ENCODE results near the gene CRELD2.

Gene CRELD2

DNA sequence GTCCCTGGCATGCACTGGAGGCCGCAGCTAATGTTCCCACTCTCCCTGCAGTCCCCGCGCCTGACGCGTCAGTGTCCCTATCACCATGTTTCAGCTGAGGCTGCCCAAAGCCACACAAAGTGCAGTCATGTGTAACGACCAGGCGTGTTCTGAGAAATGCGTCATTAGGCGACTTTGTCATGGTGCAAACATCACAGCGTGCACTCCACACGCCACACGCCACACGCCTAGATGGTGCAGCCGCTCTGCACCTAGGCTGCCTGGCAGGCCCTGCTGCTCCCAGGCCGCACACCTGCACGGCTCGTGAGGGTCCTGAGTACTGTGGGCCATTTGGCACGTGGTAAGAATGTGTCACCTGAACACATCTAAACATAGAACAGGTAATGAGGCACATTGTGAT, 2.4 kb downstream of the CRELD2 start:
- H3K27ac ChIP-seq (ENCODE audit: low read depth, low read length) = no peak overlapping the region
- H3K27me3 ChIP-seq (ENCODE audit: control insufficient read depth in 5 of 5, insufficient read depth in 4 of 5, low read length in 5 of 5) = no peaks in the 10 kb centered on the region
- H3K4me1 ChIP-seq (ENCODE audit: control insufficient read depth in 5 of 5, insufficient read depth in 5 of 5, low read length in 5 of 5) = peaks cover 0 to 25% (median 23%) of the 10 kb centered on the region in 5 donors
- H3K9ac ChIP-seq (ENCODE audit: low read length in 5 of 5) = no peak overlapping the region
- H3K4me3 ChIP-seq (ENCODE audit: low read depth in 1 of 5, low read length in 5 of 5) = no peak overlapping the region
- no peaks in the 10 kb centered on the region for H3K9me3 ChIP-seq (ENCODE audit: control insufficient read depth in 5 of 5, low read length in 5 of 5)
- H3K36me3 ChIP-seq (ENCODE audit: control insufficient read depth in 5 of 5, insufficient read depth in 5 of 5, low read length in 5 of 5) = peaks cover 0 to 45% (median 26%) of the 10 kb centered on the region in 5 donors

DNA sequence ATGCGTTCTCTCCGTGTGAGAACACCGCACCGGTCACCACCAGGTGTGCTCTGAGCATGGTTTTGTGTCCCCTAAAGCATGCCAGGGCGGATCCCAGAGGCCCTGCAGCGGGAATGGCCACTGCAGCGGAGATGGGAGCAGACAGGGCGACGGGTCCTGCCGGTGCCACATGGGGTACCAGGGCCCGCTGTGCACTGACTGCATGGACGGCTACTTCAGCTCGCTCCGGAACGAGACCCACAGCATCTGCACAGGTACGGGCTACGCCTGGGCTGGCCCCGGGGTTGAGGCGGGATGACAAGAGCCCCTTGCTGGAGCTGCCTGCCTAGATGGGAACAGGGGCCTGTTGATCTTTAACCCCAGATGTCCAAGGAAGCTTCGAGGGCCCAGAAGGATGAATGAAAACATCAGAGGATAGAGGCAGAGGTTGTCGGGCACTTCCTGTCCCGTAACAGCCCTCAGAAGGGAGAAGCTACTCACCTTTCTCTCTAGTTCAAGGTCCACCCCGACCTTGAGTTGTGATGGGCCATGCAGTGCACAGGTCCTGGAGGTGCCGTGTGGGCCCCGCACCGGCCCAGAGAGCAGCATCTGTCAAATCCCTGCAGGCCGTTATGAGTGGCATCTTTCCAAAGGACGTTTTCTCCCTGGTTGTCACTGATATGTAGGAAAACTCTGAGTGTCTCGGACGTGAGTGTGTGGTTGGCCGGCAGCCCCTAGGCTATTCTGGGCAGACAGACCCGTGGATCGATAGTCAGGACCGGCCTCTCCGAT, 3.3 kb downstream of the CRELD2 start:
- peaks cover 0 to 48% (median 29%) of the 10 kb centered on the region in 5 donors for H3K36me3 ChIP-seq (ENCODE audit: control insufficient read depth in 5 of 5, insufficient read depth in 5 of 5, low read length in 5 of 5)
- H3K9me3 ChIP-seq (ENCODE audit: control insufficient read depth in 5 of 5, low read length in 5 of 5) = no peaks in the 10 kb centered on the region
- peaks cover 0 to 25% (median 23%) of the 10 kb centered on the region in 5 donors for H3K4me1 ChIP-seq (ENCODE audit: control insufficient read depth in 5 of 5, insufficient read depth in 5 of 5, low read length in 5 of 5)
- no peaks in the 10 kb centered on the region for H3K27me3 ChIP-seq (ENCODE audit: control insufficient read depth in 5 of 5, insufficient read depth in 4 of 5, low read length in 5 of 5)
- H3K9ac ChIP-seq (ENCODE audit: low read length in 5 of 5) = no peak overlapping the region
- no peak overlapping the region for H3K4me3 ChIP-seq (ENCODE audit: low read depth in 1 of 5, low read length in 5 of 5)
- no peak overlapping the region for H3K27ac ChIP-seq (ENCODE audit: low read depth, low read length)

DNA sequence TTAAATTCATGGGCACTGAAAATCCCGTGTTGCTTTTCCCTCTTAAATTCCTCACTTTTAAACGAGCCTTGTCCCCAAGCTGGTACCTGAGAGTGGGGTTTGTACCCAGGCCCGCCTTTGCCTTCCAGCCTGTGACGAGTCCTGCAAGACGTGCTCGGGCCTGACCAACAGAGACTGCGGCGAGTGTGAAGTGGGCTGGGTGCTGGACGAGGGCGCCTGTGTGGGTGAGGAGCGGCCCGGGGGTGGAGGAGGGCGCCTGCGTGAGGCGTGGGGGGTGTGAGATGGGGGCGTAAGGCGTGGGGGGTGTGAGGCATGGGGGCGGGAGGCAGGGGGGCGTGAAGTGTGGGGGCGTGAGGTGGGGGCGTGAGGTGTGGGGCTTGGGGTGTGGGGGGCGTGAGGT, 4.0 kb downstream of the CRELD2 start:
- H3K4me1 ChIP-seq (ENCODE audit: control insufficient read depth in 5 of 5, insufficient read depth in 5 of 5, low read length in 5 of 5) = peaks cover 0 to 18% (median 15%) of the 10 kb centered on the region in 5 donors
- H3K9ac ChIP-seq (ENCODE audit: low read length in 5 of 5) = no peak overlapping the region
- no peak overlapping the region for H3K27ac ChIP-seq (ENCODE audit: low read depth, low read length)
- no peaks in the 10 kb centered on the region for H3K9me3 ChIP-seq (ENCODE audit: control insufficient read depth in 5 of 5, low read length in 5 of 5)
- no peak overlapping the region for H3K4me3 ChIP-seq (ENCODE audit: low read depth in 1 of 5, low read length in 5 of 5)
- no peaks in the 10 kb centered on the region for H3K27me3 ChIP-seq (ENCODE audit: control insufficient read depth in 5 of 5, insufficient read depth in 4 of 5, low read length in 5 of 5)
- peaks cover 0 to 48% (median 29%) of the 10 kb centered on the region in 5 donors for H3K36me3 ChIP-seq (ENCODE audit: control insufficient read depth in 5 of 5, insufficient read depth in 5 of 5, low read length in 5 of 5)

DNA sequence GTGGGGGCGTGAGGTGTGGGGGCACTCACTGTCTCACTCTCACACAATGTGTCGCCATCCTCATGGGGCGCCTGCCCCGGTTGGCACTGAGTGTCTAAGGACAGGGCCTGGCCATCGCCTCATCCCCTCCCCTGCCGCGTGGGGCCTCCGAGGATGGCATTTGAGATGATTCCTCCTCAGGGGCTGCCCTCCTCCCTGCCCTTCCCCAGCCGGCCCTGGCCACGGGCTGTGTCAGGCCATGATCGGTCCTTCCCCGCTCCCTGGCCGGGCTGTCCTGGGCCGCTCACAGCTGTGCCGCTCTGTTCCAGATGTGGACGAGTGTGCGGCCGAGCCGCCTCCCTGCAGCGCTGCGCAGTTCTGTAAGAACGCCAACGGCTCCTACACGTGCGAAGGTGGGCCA, 4.5 kb downstream of the CRELD2 start:
- peaks cover 0 to 48% (median 29%) of the 10 kb centered on the region in 5 donors for H3K36me3 ChIP-seq (ENCODE audit: control insufficient read depth in 5 of 5, insufficient read depth in 5 of 5, low read length in 5 of 5)
- H3K4me3 ChIP-seq (ENCODE audit: low read depth in 1 of 5, low read length in 5 of 5) = no peak overlapping the region
- H3K9me3 ChIP-seq (ENCODE audit: control insufficient read depth in 5 of 5, low read length in 5 of 5) = no peaks in the 10 kb centered on the region
- no peak overlapping the region for H3K9ac ChIP-seq (ENCODE audit: low read length in 5 of 5)
- no peaks in the 10 kb centered on the region for H3K27me3 ChIP-seq (ENCODE audit: control insufficient read depth in 5 of 5, insufficient read depth in 4 of 5, low read length in 5 of 5)
- no peak overlapping the region for H3K27ac ChIP-seq (ENCODE audit: low read depth, low read length)
- H3K4me1 ChIP-seq (ENCODE audit: control insufficient read depth in 5 of 5, insufficient read depth in 5 of 5, low read length in 5 of 5) = peaks cover 0 to 14% (median 11%) of the 10 kb centered on the region in 5 donors

DNA sequence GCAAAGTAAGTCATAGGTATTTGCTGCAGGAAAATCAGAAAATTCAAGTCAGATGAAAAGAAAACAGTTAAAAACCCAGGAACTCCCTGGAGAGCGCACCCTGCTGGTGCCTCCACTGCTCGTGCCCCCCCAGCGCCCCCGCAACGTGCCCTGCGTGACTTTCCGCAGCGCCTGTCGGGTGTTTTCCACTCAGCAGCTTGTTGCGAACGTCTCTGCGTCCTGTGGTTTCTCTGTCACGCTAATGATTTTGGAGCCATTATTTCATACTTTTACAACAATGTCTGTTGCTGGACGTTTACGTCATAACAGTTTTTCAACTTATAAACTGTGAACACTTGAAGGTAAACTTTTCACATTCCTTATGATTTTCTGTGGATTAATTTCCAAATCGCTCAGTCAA, 5.0 kb downstream of the CRELD2 start:
- no peak overlapping the region for H3K4me3 ChIP-seq (ENCODE audit: low read depth in 1 of 5, low read length in 5 of 5)
- H3K4me1 ChIP-seq (ENCODE audit: control insufficient read depth in 5 of 5, insufficient read depth in 5 of 5, low read length in 5 of 5) = peaks cover 0 to 12% (median 11%) of the 10 kb centered on the region in 5 donors
- no peaks in the 10 kb centered on the region for H3K27me3 ChIP-seq (ENCODE audit: control insufficient read depth in 5 of 5, insufficient read depth in 4 of 5, low read length in 5 of 5)
- no peak overlapping the region for H3K27ac ChIP-seq (ENCODE audit: low read depth, low read length)
- peaks cover 0 to 48% (median 29%) of the 10 kb centered on the region in 5 donors for H3K36me3 ChIP-seq (ENCODE audit: control insufficient read depth in 5 of 5, insufficient read depth in 5 of 5, low read length in 5 of 5)
- no peak overlapping the region for H3K9ac ChIP-seq (ENCODE audit: low read length in 5 of 5)
- H3K9me3 ChIP-seq (ENCODE audit: control insufficient read depth in 5 of 5, low read length in 5 of 5) = no peaks in the 10 kb centered on the region

DNA sequence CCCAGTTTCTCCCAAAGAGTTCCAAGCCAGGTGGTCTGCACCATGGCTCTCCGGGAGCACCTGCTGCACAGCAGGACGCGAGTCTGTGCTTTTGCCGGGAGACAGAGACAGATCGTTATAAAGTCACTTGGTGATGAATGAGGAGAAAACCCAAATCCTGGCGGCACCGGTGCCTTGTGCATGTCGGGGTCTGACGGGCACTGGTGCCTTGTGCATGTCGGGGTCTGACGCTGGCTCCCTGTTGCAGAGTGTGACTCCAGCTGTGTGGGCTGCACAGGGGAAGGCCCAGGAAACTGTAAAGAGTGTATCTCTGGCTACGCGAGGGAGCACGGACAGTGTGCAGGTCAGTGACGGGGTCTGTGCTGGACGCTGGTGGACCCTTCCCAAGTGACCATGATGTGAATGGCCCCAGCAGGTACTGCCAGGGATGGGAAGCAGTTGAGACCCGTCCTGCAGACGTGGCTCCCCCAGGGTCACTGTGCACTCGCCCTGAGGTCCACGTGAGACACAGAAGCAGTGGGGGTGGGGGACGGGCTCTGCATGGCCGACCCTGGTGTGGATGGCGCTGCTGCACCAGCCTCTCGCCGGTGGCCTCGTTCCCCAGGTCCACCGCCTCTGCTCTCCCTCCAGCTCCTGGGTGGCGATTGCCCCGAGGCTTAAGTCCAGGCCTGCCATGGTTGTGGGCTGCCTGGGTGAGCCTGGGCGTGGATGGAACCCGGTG, 5.8 kb downstream of the CRELD2 start:
- Histone ChIP-seq H3K36me3 (ENCODE audit: control insufficient read depth in 5 of 5, insufficient read depth in 5 of 5, low read length in 5 of 5) (peaks cover 0 to 48% (median 29%) of the 10 kb centered on the region in 5 donors), H3K27ac (ENCODE audit: low read depth, low read length) (no peak overlapping the region), H3K4me1 (ENCODE audit: control insufficient read depth in 5 of 5, insufficient read depth in 5 of 5, low read length in 5 of 5) (peaks cover 0 to 7% (median 5%) of the 10 kb centered on the region in 5 donors)

DNA sequence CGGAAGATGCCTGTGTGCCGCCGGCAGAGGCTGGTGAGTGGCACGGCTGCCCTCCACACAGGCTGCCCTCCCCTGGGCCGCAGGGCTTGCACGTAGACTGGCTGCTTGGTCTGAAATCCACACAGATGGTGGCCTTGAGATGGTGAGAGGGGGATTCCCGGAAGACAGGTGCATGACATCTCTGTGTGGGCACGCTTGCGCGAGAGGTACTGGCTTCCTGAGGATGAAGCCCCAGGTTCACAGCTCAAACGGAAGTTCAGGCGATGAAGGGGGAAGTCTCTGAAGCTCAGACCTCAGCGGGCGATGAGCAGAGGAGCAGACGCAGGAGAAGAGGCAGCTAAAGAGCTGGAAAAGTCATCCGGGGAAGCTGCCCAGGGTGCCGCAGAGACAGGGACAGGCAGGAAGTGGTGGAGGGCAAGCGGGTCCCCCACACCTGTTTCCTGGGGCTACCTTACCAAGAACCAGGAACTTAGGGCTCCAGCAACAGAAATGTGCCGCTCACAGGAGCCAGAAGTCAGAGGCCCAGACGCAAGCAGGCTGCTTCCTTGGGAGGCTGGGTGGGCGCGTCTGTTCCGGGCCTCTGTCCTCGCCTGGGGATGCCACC, 7.2 kb downstream of the CRELD2 start:
- no peaks in the 10 kb centered on the region for H3K9me3 ChIP-seq (ENCODE audit: control insufficient read depth in 5 of 5, low read length in 5 of 5)
- peaks cover 3 to 13% (median 11%) of the 10 kb centered on the region in 5 donors for H3K4me1 ChIP-seq (ENCODE audit: control insufficient read depth in 5 of 5, insufficient read depth in 5 of 5, low read length in 5 of 5)
- H3K4me3 ChIP-seq (ENCODE audit: low read depth in 1 of 5, low read length in 5 of 5) = no peak overlapping the region
- peaks cover 0 to 5% (median 4%) of the 10 kb centered on the region in 5 donors for H3K27me3 ChIP-seq (ENCODE audit: control insufficient read depth in 5 of 5, insufficient read depth in 4 of 5, low read length in 5 of 5)
- H3K27ac ChIP-seq (ENCODE audit: low read depth, low read length) = no peak overlapping the region
- H3K36me3 ChIP-seq (ENCODE audit: control insufficient read depth in 5 of 5, insufficient read depth in 5 of 5, low read length in 5 of 5) = peaks cover 0 to 41% (median 22%) of the 10 kb centered on the region in 5 donors
- no peak overlapping the region for H3K9ac ChIP-seq (ENCODE audit: low read length in 5 of 5)

More for the DNA sequence above, 5.8 kb downstream of the CRELD2 start:
- H3K9me3 ChIP-seq (ENCODE audit: control insufficient read depth in 5 of 5, low read length in 5 of 5) = no peaks in the 10 kb centered on the region
- H3K4me3 ChIP-seq (ENCODE audit: low read depth in 1 of 5, low read length in 5 of 5) = no peak overlapping the region
- peaks cover 0 to 5% (median 4%) of the 10 kb centered on the region in 5 donors for H3K27me3 ChIP-seq (ENCODE audit: control insufficient read depth in 5 of 5, insufficient read depth in 4 of 5, low read length in 5 of 5)
- H3K9ac ChIP-seq (ENCODE audit: low read length in 5 of 5) = no peak overlapping the region

DNA sequence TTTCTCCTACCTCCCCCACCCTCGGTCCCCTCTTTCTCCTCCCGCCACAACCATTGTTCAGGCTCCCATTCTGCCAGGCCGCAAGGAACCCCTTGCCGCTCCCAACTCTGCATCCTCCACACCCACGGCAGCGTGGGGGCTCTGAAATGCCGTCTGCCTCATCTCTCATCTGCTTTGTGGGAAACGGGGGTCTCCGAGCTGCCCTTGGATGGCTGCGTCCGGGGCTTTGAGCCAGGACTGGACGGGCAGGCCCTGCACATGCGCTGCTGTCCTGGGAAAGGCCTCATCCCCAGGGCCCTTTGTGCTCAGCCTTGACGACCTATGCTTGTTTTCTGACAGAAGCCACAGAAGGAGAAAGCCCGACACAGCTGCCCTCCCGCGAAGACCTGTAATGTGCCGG, 8.5 kb downstream of the CRELD2 start:
- Histone ChIP-seq H3K27ac (ENCODE audit: low read depth, low read length) (no peak overlapping the region), H3K9me3 (ENCODE audit: control insufficient read depth in 5 of 5, low read length in 5 of 5) (no peaks in the 10 kb centered on the region), H3K9ac (ENCODE audit: low read length in 5 of 5) (no peak overlapping the region), H3K4me1 (ENCODE audit: control insufficient read depth in 5 of 5, insufficient read depth in 5 of 5, low read length in 5 of 5) (peaks cover 5 to 26% (median 23%) of the 10 kb centered on the region in 5 donors), H3K27me3 (ENCODE audit: control insufficient read depth in 5 of 5, insufficient read depth in 4 of 5, low read length in 5 of 5) (peaks cover 0 to 5% (median 4%) of the 10 kb centered on the region in 5 donors), H3K36me3 (ENCODE audit: control insufficient read depth in 5 of 5, insufficient read depth in 5 of 5, low read length in 5 of 5) (peaks cover 0 to 29% (median 16%) of the 10 kb centered on the region in 5 donors), H3K4me3 (ENCODE audit: low read depth in 1 of 5, low read length in 5 of 5) (no peak overlapping the region)

DNA sequence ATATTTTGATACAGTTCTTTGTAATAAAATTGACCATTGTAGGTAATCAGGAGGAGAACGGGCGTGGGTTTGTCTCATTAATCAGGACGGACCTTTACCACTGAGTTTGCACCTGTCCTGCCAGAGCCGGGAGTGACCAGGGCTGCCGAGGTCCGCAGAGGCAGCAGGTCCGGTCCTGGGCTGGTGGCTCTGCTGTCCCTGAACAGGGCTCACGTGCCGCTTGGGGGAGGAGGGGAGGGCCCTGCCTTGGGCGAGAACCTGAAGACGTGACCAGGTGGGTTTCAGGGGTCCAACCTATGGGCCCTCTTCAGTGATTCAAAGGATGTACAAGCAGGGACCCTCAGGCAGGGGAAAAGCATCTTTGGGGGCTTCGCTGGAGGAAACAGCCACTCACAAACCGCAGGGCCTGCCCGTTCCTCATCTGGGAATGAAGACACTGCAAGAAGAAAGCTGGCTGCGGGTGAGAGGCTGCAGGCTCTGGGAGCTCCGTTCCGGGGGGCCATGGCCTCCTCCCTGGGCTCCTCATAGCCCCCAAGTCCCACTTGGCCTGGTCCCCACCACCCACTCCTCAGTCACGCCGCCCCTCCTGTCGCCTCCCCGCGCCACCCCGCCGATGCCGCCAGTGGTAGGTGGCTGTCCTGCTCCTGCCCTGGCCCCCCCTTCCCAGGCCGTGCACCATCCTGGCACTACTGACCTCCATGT, 9.2 kb downstream of the CRELD2 start:
- no peak overlapping the region for H3K27ac ChIP-seq (ENCODE audit: low read depth, low read length)
- no peak overlapping the region for H3K9ac ChIP-seq (ENCODE audit: low read length in 5 of 5)
- H3K4me1 ChIP-seq (ENCODE audit: control insufficient read depth in 5 of 5, insufficient read depth in 5 of 5, low read length in 5 of 5) = peaks cover 5 to 27% (median 23%) of the 10 kb centered on the region in 5 donors
- H3K9me3 ChIP-seq (ENCODE audit: control insufficient read depth in 5 of 5, low read length in 5 of 5) = no peaks in the 10 kb centered on the region
- H3K36me3 ChIP-seq (ENCODE audit: control insufficient read depth in 5 of 5, insufficient read depth in 5 of 5, low read length in 5 of 5) = peaks cover 0 to 26% (median 16%) of the 10 kb centered on the region in 5 donors
- no peak overlapping the region for H3K4me3 ChIP-seq (ENCODE audit: low read depth in 1 of 5, low read length in 5 of 5)
- peaks cover 0 to 5% (median 4%) of the 10 kb centered on the region in 5 donors for H3K27me3 ChIP-seq (ENCODE audit: control insufficient read depth in 5 of 5, insufficient read depth in 4 of 5, low read length in 5 of 5)

All from subcutaneous abdominal adipose tissue (tissue), 5 donors.